Vagina (tissue), 2 donors: ENCODE data around the gene GALNTL6.

ENCODE experiments used
- CTCF ChIP-seq, 3 experiments: fragments of 450-650 bp in 2 of 3; fragments of 200-600 bp in 1 of 3; sonication (generic) in 1 of 3; IDR thresholded peaks; one replicate each; pipeline ENCODE4 v1.5.1; 2017 to 2019; ENCODE audit warnings: antibody characterized with exemption in 3 of 3, mild to moderate bottlenecking in 2 of 3, moderate library complexity in 2 of 3
- POLR2A ChIP-seq, 2 donors: fragments of 450-650 bp; IDR thresholded peaks; one replicate each; pipeline ENCODE4 v1.6.1; 2017; ENCODE audit warnings: antibody characterized with exemption in 2 of 2, mild to moderate bottlenecking in 2 of 2, moderate library complexity in 2 of 2
- POLR2AphosphoS5 ChIP-seq, 2 donors: sonication (generic); formaldehyde crosslinking; IDR thresholded peaks; one replicate each; pipeline ENCODE4 v1.9.0; 2017; ENCODE audit warnings: antibody characterized with exemption in 2 of 2, mild to moderate bottlenecking in 2 of 2, low read depth in 1 of 2; ENCODE audit not compliant: insufficient read depth in 1 of 2

- TF ChIP-seq POLR2A (IDR thresholded peaks at IDR 0.05) (no peak), CTCF (IDR thresholded peaks at IDR 0.05) (no peak), POLR2AphosphoS5 (IDR thresholded peaks at IDR 0.05; ENCODE audit: insufficient read depth in 1 of 2, low read depth in 1 of 2) (no peak)
Measured at GRCh38 chr4:172555725-172556124, 742.5 kb downstream of the GALNTL6 start.
